ENCODE measurements around the gene MTG2. TPM values are rescaled to one million over a fixed set of nuclear protein-coding genes. Genes with fewer than 3 reads are reported as not detected.

MTG2 gene
- total and polyA plus RNA-seq, 2 of the 13 experiments (the other 11 are each of a cell fraction or from before 2014, with no cell fraction given) = 20.4 to 37.8 TPM

- TF ChIP-seq DMTF1 (CRISPR knock-in tag; IDR thresholded peaks at IDR 0.05) = no peak
- peak; percentile 78; the same call in 1 of the 2 replicates for TF ChIP-seq ZNF362 (CRISPR knock-in tag; IDR thresholded peaks at IDR 0.05; ENCODE audit: borderline replicate concordance)
- 0 out of 2 replicates have a peak, but pooled peaks have one; percentile 43 for TF ChIP-seq IRF2 (CRISPR knock-in tag; IDR thresholded peaks at IDR 0.05)
- TF ChIP-seq POLR2A (IDR thresholded peaks at IDR 0.05; ENCODE audit: insufficient read depth in 1 of 2, low read depth in 2 of 2, low read length in 2 of 2) = peak; percentile 11 to 30; a peak in 1 of 4 replicates
- no peak for TF ChIP-seq CSRNP1 (CRISPR knock-in tag; IDR thresholded peaks at IDR 0.05)
- TF ChIP-seq CTCF (CRISPR knock-in tag; IDR thresholded peaks at IDR 0.05) = peak; percentile 88
- peak; percentile 54 for TF ChIP-seq AGO2 (optimal IDR thresholded peaks at IDR 0.05; ENCODE audit: low read depth, low read length)
- no peak for TF ChIP-seq GATA4 (IDR thresholded peaks at IDR 0.05; ENCODE audit: borderline replicate concordance, low read depth)
- TF ChIP-seq PATZ1 (CRISPR knock-in tag; IDR thresholded peaks at IDR 0.05) = peak; percentile 35; the same call in 1 of the 2 replicates
- TF ChIP-seq THAP7 (CRISPR knock-in tag; IDR thresholded peaks at IDR 0.05) = no peak
- no peak for TF ChIP-seq FOXM1 (CRISPR knock-in tag; IDR thresholded peaks at IDR 0.05)
- TF ChIP-seq ZSCAN30 (CRISPR knock-in tag; IDR thresholded peaks at IDR 0.05) = no peak
- TF ChIP-seq KLF11 (CRISPR knock-in tag; IDR thresholded peaks at IDR 0.05) = 0 out of 2 replicates have a peak, but pooled peaks have one; percentile 6
- TF ChIP-seq POLR2AphosphoS2 (IDR thresholded peaks at IDR 0.05; ENCODE audit: low read depth, low read length) = 0 out of 2 replicates have a peak, but pooled peaks have one; percentile 28
- peak; percentile 21; the same call in 1 of the 3 replicates for TF ChIP-seq MXI1 (IDR thresholded peaks at IDR 0.05; ENCODE audit: borderline replicate concordance, low read depth, low read length)
These were observed 46.3 kb upstream of the MTG2 start (continued) for GRCh38 chr20:62136283-62137091.

Data from HepG2 (cell line).